Activated naive CD8-positive, alpha-beta T cell (primary cell): ENCODE measurements around the gene ACP1.
A peak's percentile ranks its signal among the peaks of the same experiment; 100 is the strongest.
"Not testable (repeated sequence)": the region's sequence is repeated elsewhere in the genome, so short reads cannot be mapped to it uniquely, and the experiment has no call there.

Experiments used
- H3K27ac Mint-ChIP-seq: one replicate; pipeline ENCODE4 v1.8.0; 2021; ENCODE audit warnings: mixed read lengths
- H3K27me3 Mint-ChIP-seq: one replicate; pipeline ENCODE4 v1.8.0; 2021; ENCODE audit warnings: mixed read lengths
- H3K36me3 Mint-ChIP-seq: one replicate; pipeline ENCODE4 v1.8.0; 2021; ENCODE audit warnings: mixed read lengths
- H3K4me1 Mint-ChIP-seq: one replicate; pipeline ENCODE4 v1.8.0; 2021; ENCODE audit warnings: low read depth, mixed read lengths
- H3K4me3 Mint-ChIP-seq: one replicate; pipeline ENCODE4 v1.8.0; 2021; ENCODE audit warnings: mild to moderate bottlenecking, mixed read lengths
- H3K9me3 Mint-ChIP-seq: one replicate; pipeline ENCODE4 v1.8.0; 2021; ENCODE audit warnings: low read depth, mixed read lengths

ACP1 gene

DNA sequence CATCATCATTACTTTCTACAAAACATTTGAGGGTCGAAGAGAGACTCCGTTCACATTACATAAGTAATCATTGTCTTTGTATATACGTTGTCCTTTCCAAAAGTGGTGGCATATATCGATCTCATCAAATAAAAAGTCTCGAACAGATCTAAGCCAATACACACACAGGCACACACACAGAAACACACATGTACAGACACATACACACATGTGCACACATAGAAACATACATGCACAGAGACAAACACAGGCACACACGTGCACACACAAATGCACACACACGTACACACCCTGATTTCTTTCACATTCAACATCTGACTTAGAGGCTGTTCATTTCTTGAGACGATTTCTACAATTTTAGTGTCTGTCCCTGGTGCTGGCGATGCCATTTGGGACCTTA is 40.6 kb downstream of the ACP1 start:
- Mint-ChIP-seq H3K4me3 (no peak overlapping the region), H3K27ac (no peak overlapping the region), H3K9me3 (peaks cover 13% of the 10 kb centered on the region), H3K4me1 (no peaks in the 10 kb centered on the region), H3K27me3 (no peaks in the 10 kb centered on the region), H3K36me3 (no peaks in the 10 kb centered on the region)

DNA sequence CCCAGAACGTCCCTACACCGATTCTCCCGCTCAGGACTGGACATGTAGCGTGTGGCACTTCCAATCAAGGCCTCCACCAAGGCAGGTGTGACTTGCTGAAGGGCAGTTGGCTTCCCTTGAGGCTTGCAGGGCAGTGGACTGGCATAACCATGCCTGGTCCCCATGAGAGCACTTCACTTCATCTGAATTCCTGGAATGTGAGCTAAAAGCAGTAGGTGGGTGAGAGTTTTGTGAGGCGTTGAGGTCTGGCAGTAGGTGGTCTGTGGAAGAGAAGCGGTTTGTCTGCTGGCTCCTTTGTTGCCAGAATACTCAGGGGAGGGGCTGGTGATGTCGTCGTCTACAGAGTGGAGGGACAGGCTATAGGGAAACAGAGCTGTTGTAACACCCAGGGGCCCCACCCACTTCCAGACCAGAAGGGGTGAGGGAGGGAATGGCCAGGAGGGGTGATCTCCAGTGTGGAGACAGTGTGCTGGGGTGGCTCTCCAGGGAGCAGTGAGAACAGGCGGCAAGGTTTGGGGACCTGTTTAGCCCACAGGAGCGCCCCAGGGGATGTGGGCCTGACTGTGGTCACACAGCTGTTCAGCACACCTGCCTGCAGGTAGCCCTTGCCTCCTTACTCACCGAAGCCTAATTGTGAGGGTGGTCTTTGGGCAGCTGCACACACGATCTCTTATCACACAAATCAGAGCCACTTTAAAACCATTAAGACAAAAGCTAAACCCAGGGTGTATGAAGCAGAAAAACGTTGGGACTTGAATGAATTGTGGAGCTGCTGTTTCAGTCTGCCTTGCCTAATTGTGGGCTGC is 44.6 kb downstream of the ACP1 start:
- H3K27me3 Mint-ChIP-seq: no peaks in the 10 kb centered on the region
- H3K27ac Mint-ChIP-seq: no peak overlapping the region
- no peak overlapping the region for H3K4me3 Mint-ChIP-seq
- H3K4me1 Mint-ChIP-seq: no peaks in the 10 kb centered on the region
- H3K36me3 Mint-ChIP-seq: no peaks in the 10 kb centered on the region
- H3K9me3 Mint-ChIP-seq: no peaks in the 10 kb centered on the region

DNA sequence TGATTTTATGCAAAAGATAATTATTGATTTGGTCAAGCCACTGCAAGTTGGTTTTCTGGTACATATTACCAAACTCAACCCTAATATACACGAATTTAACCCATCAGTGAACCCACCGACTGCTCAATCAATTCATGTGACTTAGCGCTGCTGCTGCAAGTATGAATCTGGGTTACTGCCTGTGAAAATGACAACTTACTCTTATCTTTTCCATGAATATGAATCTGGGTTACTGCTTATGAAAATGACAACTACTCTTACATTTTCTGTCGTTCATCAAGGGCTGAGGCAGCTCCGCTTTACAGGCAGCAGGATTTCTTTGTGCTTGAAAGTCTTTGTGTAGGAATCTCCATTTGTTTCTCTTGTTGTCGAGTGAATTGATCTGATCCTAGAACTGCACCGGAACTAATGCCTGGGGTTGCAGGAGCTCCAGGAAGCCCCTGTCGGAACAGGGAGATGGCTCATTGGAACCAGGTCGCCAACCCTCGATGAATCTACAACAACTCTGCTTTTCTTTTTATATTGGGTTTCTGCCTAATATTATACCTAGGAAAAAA is 45.3 kb downstream of the ACP1 start:
- Mint-ChIP-seq H3K4me3 (no peak overlapping the region), H3K9me3 (no peaks in the 10 kb centered on the region)

DNA sequence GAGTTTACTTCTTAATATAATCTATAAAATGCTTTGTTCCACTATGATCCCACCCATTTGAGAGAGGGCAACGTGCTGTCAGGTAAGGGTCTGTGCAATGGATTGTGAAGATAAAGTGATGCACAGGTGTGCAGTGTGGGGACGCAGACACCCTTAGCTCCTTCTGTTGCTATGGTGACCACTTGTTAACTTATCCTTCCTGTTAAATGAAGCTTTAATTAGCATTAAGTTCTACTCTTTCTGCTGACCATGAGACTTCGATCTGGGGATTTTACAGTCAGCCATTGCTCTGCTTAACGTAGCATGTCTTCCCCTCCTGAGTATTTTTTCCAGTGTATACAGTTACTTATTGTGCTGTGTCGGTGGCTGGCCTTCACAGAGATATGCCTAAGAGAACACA is 46.2 kb downstream of the ACP1 start:
- no peaks in the 10 kb centered on the region for H3K9me3 Mint-ChIP-seq
- H3K4me3 Mint-ChIP-seq: no peak overlapping the region
- H3K27ac Mint-ChIP-seq: no peak overlapping the region
- H3K36me3 Mint-ChIP-seq: no peaks in the 10 kb centered on the region
- H3K27me3 Mint-ChIP-seq: peaks cover under 1% of the 10 kb centered on the region
- no peaks in the 10 kb centered on the region for H3K4me1 Mint-ChIP-seq

More for the DNA sequence above, 45.3 kb downstream of the ACP1 start:
- Mint-ChIP-seq H3K4me1 (no peaks in the 10 kb centered on the region), H3K27ac (no peak overlapping the region), H3K27me3 (no peaks in the 10 kb centered on the region), H3K36me3 (no peaks in the 10 kb centered on the region)

DNA sequence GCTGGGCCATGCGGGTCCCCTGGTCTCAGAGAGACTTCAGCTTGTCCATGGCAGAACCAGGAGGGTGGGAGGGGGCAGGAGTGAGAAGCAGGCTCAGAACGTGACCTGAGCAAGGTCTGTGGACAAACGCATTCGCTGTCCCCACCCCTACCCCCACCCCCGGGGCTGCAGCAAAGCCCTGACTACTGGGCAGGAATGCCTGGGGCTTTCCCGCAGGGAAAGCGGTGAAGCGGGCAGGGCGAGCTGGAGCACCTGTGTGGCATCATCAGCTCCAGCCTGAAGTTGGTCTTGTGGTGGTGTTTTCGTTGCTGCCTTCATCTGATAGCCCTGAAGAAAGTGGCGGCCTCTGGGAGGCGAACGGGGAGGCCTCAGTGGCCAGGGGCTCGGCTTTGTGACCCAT is 49.2 kb downstream of the ACP1 start:
- no peak overlapping the region for H3K27ac Mint-ChIP-seq

DNA sequence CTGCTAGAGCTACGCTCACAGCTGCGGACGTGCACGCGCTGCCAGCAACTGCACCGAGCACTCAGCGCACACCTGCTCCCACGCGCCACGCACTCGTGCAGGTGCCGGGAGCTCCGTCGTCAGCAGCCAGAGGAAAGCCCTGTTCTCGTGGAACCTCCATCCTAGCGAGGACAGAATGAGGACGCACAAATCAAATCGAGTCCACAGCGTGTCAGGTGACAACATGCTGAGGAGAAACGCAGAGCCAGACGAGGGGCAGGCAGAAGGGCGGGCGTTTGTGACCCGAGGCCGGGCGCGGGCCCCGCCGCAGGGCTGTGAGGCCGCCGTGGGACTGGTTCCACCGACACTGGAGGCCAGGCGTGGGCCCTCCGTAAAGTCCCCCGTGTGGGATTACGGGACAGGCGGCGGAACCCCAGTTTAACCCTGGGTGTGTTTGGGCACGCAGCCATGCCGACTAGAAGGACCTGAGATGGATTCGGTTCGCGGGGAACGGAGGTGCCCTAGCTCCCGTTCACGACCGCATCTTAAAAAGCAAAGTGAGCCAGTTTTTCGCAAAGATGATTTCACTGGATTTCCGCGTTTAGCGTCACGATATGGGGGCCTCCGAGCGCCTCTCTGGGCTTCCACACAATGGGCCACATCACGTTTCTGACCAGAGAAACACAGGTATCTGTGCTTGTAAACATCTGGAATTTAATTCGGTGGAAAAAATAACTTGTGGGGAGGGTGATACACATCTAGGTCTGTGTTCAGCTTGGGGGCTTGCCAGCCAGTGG is 50.0 kb downstream of the ACP1 start:
- H3K27ac Mint-ChIP-seq: no peak overlapping the region
- H3K27me3 Mint-ChIP-seq: peaks cover 2% of the 10 kb centered on the region
- no peaks in the 10 kb centered on the region for H3K9me3 Mint-ChIP-seq
- no peak overlapping the region for H3K4me3 Mint-ChIP-seq
- H3K4me1 Mint-ChIP-seq: peaks cover 12% of the 10 kb centered on the region
- H3K36me3 Mint-ChIP-seq: no peaks in the 10 kb centered on the region

More for the DNA sequence above, 49.2 kb downstream of the ACP1 start:
- H3K4me1 Mint-ChIP-seq: peaks cover 12% of the 10 kb centered on the region
- H3K9me3 Mint-ChIP-seq: no peaks in the 10 kb centered on the region
- no peak overlapping the region for H3K4me3 Mint-ChIP-seq
- no peaks in the 10 kb centered on the region for H3K36me3 Mint-ChIP-seq
- H3K27me3 Mint-ChIP-seq: peaks cover 2% of the 10 kb centered on the region

DNA sequence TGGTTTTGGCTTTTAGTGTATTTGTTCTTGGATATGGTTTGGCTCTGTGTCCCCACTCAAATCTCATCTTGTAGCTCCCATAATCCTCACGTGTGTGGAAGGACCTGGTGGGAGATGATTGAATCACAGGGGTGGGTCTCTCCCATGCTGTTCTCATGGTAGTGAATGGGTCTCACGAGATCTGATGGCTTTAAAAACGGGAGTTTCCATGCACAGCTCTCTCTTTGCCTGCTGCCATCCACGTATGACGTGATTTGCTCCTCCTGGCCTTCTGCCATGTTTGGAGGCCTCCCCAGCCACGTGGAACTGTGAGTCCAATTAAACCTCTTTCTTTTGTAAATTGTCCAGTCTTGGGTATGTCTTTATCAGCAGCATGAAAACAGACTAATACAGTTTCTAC is 51.2 kb downstream of the ACP1 start:
- H3K36me3 Mint-ChIP-seq, H3K27ac Mint-ChIP-seq, H3K4me3 Mint-ChIP-seq, H3K27me3 Mint-ChIP-seq, H3K9me3 Mint-ChIP-seq: not testable (repeated sequence)
- H3K4me1 Mint-ChIP-seq: peaks cover 12% of the 10 kb centered on the region

DNA sequence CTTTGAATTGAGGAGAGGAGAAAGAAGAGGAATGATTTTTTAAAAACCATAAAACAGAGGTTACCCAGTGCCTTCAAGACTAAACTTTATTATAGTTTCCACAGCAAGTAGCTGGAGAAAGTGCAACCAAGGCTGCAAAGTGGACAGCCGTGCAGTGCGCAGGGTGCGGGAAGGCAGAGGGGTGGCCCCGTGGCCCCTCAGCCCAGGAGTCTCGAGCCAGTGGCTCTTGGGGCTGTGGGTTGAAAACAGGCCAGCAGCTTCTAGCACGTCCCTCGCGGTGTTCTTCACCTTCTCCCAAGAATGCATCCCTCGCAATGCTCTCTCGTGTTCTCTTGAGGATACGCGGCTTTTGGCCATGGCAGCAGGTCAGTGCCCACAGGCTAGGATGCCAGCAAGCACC is 51.6 kb downstream of the ACP1 start:
- Mint-ChIP-seq H3K4me1 (peaks cover 12% of the 10 kb centered on the region), H3K4me3 (no peak overlapping the region), H3K9me3 (no peaks in the 10 kb centered on the region), H3K27ac (no peak overlapping the region), H3K36me3 (no peaks in the 10 kb centered on the region), H3K27me3 (peaks cover 2% of the 10 kb centered on the region)

DNA sequence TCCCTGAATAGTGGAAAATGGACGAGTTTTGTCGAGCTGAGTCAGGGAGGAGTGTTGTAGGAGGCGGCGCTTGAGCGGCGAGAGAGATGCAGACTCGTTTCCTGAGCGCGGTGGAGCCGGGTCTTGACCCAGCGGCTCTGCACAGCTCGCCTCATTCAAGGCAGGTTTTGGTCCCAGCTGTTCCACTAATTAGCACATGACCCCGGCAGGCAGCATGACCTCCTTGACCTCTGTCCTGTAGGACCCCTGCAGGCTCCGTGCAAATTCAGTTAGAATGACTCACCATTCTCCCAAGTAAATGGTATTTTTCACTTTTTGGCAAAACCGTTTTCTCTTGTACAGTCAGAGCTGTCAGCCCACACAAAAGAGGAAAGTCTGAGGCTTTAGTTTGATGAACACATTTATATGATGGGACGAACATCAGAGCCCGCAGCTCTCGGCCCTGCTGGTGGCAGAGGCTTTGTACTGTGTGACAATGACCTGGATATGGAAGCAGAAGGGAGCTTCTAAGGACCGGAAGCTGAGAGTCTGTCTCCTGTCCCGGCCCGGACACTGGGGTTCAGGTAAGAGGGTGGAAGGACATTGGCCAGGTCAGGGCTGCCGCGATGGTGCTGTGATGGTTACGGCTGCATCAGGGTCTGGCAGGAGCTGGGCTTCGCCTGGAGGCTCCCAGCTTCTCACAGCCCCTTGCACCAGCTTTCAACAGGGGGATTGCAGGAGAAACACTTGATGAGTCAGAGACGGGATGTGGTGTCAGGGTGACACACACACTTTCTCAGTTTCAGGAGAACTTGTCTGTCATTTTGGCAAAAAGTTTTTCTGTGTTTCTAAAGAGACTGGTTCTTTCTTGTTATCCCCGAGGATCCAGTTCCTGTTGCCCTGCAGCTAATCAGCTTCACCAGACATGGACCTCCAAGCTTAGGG is 53.0 kb downstream of the ACP1 start:
- no peaks in the 10 kb centered on the region for H3K9me3 Mint-ChIP-seq
- peaks cover 12% of the 10 kb centered on the region for H3K4me1 Mint-ChIP-seq
- peak overlapping the region; percentile 17 for H3K4me3 Mint-ChIP-seq
- no peaks in the 10 kb centered on the region for H3K36me3 Mint-ChIP-seq
- H3K27ac Mint-ChIP-seq: peak overlapping the region; percentile 72
- H3K27me3 Mint-ChIP-seq: peaks cover 2% of the 10 kb centered on the region

DNA sequence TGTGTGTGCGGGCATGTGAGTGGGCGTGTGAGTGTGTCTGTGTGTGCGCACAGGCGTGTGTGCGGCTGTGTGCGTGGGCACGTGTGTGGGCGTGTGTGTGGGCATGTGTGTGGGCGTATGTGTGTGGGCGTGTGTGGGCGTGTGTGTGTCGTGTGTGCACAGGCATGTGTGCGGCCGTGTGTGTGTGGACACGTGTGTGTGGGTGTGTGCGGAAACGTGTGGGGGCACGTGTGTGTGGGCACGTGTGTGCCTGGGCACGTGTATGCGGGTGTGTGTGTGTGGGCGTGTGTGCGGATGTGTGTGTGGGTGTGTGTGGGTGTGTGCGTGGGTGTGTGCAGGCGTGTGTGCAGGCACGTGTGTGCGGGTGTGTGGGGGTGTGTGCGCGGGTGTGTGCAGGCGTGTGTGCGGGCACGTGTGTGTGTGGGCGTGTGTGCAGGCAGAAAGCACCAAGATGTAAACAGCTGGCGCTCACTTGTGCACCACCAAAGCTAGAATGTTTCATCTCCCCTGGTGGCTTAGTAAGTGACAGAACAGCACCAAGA is 54.4 kb downstream of the ACP1 start:
- Mint-ChIP-seq H3K27me3 (peaks cover 3% of the 10 kb centered on the region), H3K36me3 (no peaks in the 10 kb centered on the region), H3K4me3 (no peak overlapping the region), H3K27ac (peak overlapping the region; percentile 90), H3K9me3 (no peaks in the 10 kb centered on the region), H3K4me1 (peaks cover 12% of the 10 kb centered on the region)

DNA sequence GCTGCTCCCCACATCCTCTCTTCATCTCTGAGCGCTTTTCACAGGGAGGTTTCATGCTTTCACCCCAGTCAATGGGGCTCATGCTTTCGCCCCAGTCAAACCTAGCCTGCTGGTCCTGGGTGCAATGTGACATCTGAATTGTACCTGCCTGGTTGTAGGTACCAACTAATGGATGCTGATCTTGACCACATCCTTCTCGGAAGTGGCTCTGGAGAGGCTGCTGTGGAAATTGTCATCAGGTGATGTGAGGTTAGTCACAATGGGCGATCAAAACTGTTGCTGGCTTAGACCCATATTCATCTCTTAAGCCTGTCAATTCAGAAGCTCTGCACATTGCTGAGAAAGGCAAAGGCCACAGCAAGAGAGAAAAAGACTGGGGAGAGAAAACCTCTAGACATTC is 55.8 kb downstream of the ACP1 start:
- Mint-ChIP-seq H3K4me1 (peaks cover 12% of the 10 kb centered on the region), H3K4me3 (no peak overlapping the region), H3K9me3 (no peaks in the 10 kb centered on the region), H3K36me3 (no peaks in the 10 kb centered on the region), H3K27ac (no peak overlapping the region), H3K27me3 (peaks cover 4% of the 10 kb centered on the region)

DNA sequence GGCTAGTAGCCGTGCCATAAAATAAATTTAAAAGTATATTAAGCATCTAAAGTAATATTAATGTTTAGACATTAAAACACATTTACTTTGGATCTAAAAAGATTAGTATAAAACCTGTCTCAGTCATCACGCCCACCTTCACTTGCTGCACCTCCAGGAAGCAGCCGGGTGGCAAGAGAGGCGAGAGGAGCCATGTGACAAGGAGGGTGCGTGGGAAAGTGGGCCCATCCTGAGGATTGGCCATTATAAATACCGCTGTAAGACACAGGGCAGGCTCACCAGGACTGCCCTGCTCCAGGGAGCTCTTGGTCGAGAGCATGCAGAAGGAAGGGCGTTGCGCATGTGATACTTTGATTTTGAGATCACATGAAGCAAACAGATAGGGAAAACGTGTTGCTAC is 57.6 kb downstream of the ACP1 start:
- no peak overlapping the region for H3K4me3 Mint-ChIP-seq
- no peaks in the 10 kb centered on the region for H3K9me3 Mint-ChIP-seq
- no peak overlapping the region for H3K27ac Mint-ChIP-seq
- H3K27me3 Mint-ChIP-seq: peaks cover 7% of the 10 kb centered on the region
- H3K36me3 Mint-ChIP-seq: peaks cover 5% of the 10 kb centered on the region
- H3K4me1 Mint-ChIP-seq: peaks cover 12% of the 10 kb centered on the region

DNA sequence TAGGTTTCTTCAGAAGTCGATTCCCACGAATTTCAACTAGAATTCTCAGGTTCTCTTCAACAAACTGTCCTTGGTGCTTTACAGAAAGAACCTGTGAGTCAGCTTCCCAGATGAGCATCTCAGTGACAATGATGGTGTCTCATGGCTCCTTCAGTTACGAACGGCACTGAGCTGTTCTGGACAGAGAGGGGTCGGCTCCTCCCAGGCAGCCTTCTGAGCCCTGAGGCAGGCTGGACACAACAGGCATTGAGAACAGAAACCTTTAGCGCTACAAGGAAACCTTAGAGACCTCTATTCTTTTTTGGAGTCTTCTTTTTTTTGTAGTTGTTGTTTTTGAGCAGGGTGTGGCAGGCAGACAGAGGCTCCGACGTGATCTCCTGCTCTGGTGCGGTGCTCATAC is 58.3 kb downstream of the ACP1 start:
- Mint-ChIP-seq H3K27ac (no peak overlapping the region), H3K9me3 (peaks cover 3% of the 10 kb centered on the region), H3K4me1 (peaks cover 8% of the 10 kb centered on the region), H3K36me3 (peaks cover 9% of the 10 kb centered on the region), H3K4me3 (no peak overlapping the region), H3K27me3 (peaks cover 9% of the 10 kb centered on the region)
